ENCODE measurements around the gene NEK10.
"Not testable (repeated sequence)": the region's sequence is repeated elsewhere in the genome, so short reads cannot be mapped to it uniquely, and the experiment has no call there.

GRCh38 chr3:27328982-27329762, 40.0 kb downstream of the NEK10 start:
- not testable (repeated sequence) for TF ChIP-seq CTCF, POLR2A (IDR thresholded peaks at IDR 0.05)

Measured in lower leg skin (tissue), 3 donors.